Sigmoid colon (tissue), 3 donors: Measurements from ENCODE around the gene TCF15.

Experiments used
- CTCF ChIP-seq, 4 experiments: fragments of 450-650 bp in 3 of 4; fragments of 200-600 bp in 1 of 4; IDR thresholded peaks; one replicate each; pipeline ENCODE4 v1.5.1; 2016 to 2019; ENCODE audit warnings: antibody characterized with exemption in 4 of 4, mild to moderate bottlenecking in 3 of 4, moderate library complexity in 2 of 4
- POLR2A ChIP-seq, 2 donors: fragments of 450-650 bp; IDR thresholded peaks; one replicate each; pipeline ENCODE4 v1.6.1; 2016; ENCODE audit warnings: antibody characterized with exemption in 2 of 2, mild to moderate bottlenecking in 2 of 2, moderate library complexity in 2 of 2

- TF ChIP-seq CTCF (IDR thresholded peaks at IDR 0.05) = no peak
- TF ChIP-seq POLR2A (IDR thresholded peaks at IDR 0.05) = no peak
Measured at GRCh38 chr20:576156-576555, 34.0 kb downstream of the TCF15 start.
